WTC11 (cell line): ENCODE data around the gene TIFAB. TPM values are rescaled to one million over a fixed set of nuclear protein-coding genes. Genes with fewer than 3 reads are reported as not detected.

Source experiments
- ATAC-seq: fragments of 200-7000 bp; cut with Tn5 transposase; 2 replicates; pipeline ENCODE4 v1.10.0; 2021; ENCODE audit warnings: mild to moderate bottlenecking, moderate library complexity
- CTCF ChIA-PET: fragments of 300-600 bp; sonication (Branson Sonifier 250); formaldehyde crosslinking; loops from one replicate; lab custom pipeline; 2021; ENCODE audit warnings: antibody characterized with exemption; lab: Charles Lee
- POLR2A ChIA-PET: fragments of 350-600 bp; sonication (Branson Sonifier 250); formaldehyde crosslinking; loops from one replicate; lab custom pipeline; 2021; ENCODE audit warnings: antibody characterized with exemption; lab: Charles Lee
- DNase-seq: peaks from one replicate; pipeline ENCODE4 v3.0.0; 2021; ENCODE audit warnings: low spot score
- H3K27ac Mint-ChIP-seq: 2 replicates; pipeline ENCODE4 v1.8.0; 2021; ENCODE audit warnings: mixed read lengths
- H3K27me3 Mint-ChIP-seq: 2 replicates; pipeline ENCODE4 v1.8.0; 2021; ENCODE audit warnings: low read depth, mild to moderate bottlenecking, moderate library complexity, mixed read lengths
- H3K36me3 Mint-ChIP-seq: 2 replicates; pipeline ENCODE4 v1.8.0; 2021; ENCODE audit warnings: mixed read lengths
- H3K4me1 Mint-ChIP-seq: 2 replicates; pipeline ENCODE4 v1.8.0; 2022; ENCODE audit warnings: mixed read lengths
- H3K4me3 Mint-ChIP-seq: 2 replicates; pipeline ENCODE4 v1.8.0; 2021; ENCODE audit warnings: mild to moderate bottlenecking, moderate library complexity, mixed read lengths
- H3K9me3 Mint-ChIP-seq: 2 replicates; pipeline ENCODE4 v1.8.0; 2021; ENCODE audit warnings: mixed read lengths
- CREB1 ChIP-seq: sonication (generic); formaldehyde crosslinking; IDR thresholded peaks from 2 replicates; pipeline ENCODE4 v1.8.0; 2023; ENCODE audit warnings: mild to moderate bottlenecking, missing genetic modification reagents
- CREM ChIP-seq: sonication (generic); formaldehyde crosslinking; IDR thresholded peaks from 2 replicates; pipeline ENCODE4 v1.8.1; 2022; ENCODE audit warnings: mild to moderate bottlenecking, missing genetic modification reagents, moderate library complexity
- FOXP1 ChIP-seq: sonication (generic); formaldehyde crosslinking; IDR thresholded peaks from 2 replicates; pipeline ENCODE4 v1.8.0; 2022; ENCODE audit warnings: missing genetic modification reagents, mild to moderate bottlenecking, moderate library complexity, borderline replicate concordance
- GABPB1 ChIP-seq: sonication (generic); formaldehyde crosslinking; IDR thresholded peaks from 2 replicates; pipeline ENCODE4 v1.8.1; 2023; ENCODE audit warnings: mild to moderate bottlenecking, missing genetic modification reagents
- GRHL2 ChIP-seq: fragments of 250-450 bp; sonication (Bioruptor Pico); IDR thresholded peaks from 2 replicates; pipeline ENCODE4 v1.8.0; 2022; ENCODE audit warnings: mild to moderate bottlenecking, moderate library complexity; ENCODE audit not compliant: insufficient replicate concordance, severe bottlenecking
- HMGA2 ChIP-seq: fragments of 250-450 bp; sonication (Bioruptor Pico); IDR thresholded peaks from 2 replicates; pipeline ENCODE4 v1.4.0; 2021; ENCODE audit warnings: mild to moderate bottlenecking, moderate library complexity
- NFE2L1 ChIP-seq: sonication (generic); formaldehyde crosslinking; IDR thresholded peaks from 2 replicates; pipeline ENCODE4 v1.8.1; 2023; ENCODE audit warnings: missing genetic modification reagents
- NR1H2 ChIP-seq: sonication (generic); formaldehyde crosslinking; IDR thresholded peaks from 2 replicates; pipeline ENCODE4 v1.9.0; 2021; ENCODE audit warnings: mild to moderate bottlenecking, moderate library complexity, missing genetic modification reagents
- NR3C1 ChIP-seq: sonication (generic); formaldehyde crosslinking; conservative IDR thresholded peaks from 2 replicates; pipeline ENCODE4 v1.8.1; 2023; ENCODE audit warnings: low read depth, mild to moderate bottlenecking, missing genetic modification reagents
- RORB ChIP-seq: fragments of 250-450 bp; sonication (Bioruptor Pico); IDR thresholded peaks from 2 replicates; pipeline ENCODE4 v1.9.0; 2021; ENCODE audit warnings: mild to moderate bottlenecking
- SOX15 ChIP-seq: fragments of 250-450 bp; sonication (Bioruptor Pico); IDR thresholded peaks from 2 replicates; pipeline ENCODE4 v1.9.0; 2021; ENCODE audit warnings: mild to moderate bottlenecking
- TEAD1 ChIP-seq: sonication (generic); formaldehyde crosslinking; IDR thresholded peaks from 2 replicates; pipeline ENCODE4 v1.8.0; 2022; ENCODE audit warnings: mild to moderate bottlenecking, missing genetic modification reagents
- TEAD4 ChIP-seq: sonication (generic); formaldehyde crosslinking; IDR thresholded peaks from 2 replicates; pipeline ENCODE4 v1.8.0; 2022; ENCODE audit warnings: mild to moderate bottlenecking, missing genetic modification reagents
- ZNF138 ChIP-seq: sonication (generic); formaldehyde crosslinking; conservative IDR thresholded peaks from 2 replicates; pipeline ENCODE4 v1.8.1; 2022; ENCODE audit warnings: mild to moderate bottlenecking, moderate library complexity, missing genetic modification reagents
- ZNF232 ChIP-seq: sonication (generic); formaldehyde crosslinking; IDR thresholded peaks from 2 replicates; pipeline ENCODE4 v1.8.0; 2022; ENCODE audit warnings: mild to moderate bottlenecking, missing genetic modification reagents
- ZNF416 ChIP-seq: fragments of 250-450 bp; sonication (Bioruptor Pico); IDR thresholded peaks from 2 replicates; pipeline ENCODE4 v1.9.0; 2021; ENCODE audit warnings: mild to moderate bottlenecking, inconsistent platforms
- total RNA-seq: library from RNA; stranded (reverse); gene quantifications from 3 replicates; pipeline ENCODE4 v1.2.3, GENCODE V29; 2021
- TF ChIP-seq, protein P1 (sequence below): sonication (generic); formaldehyde crosslinking; IDR thresholded peaks from 2 replicates; pipeline ENCODE4 v1.8.1; 2022; ENCODE audit warnings: missing genetic modification reagents, borderline replicate concordance
- TF ChIP-seq, protein P2 (sequence below): sonication (generic); formaldehyde crosslinking; IDR thresholded peaks from 2 replicates; pipeline ENCODE4 v1.8.0; 2022; ENCODE audit warnings: mild to moderate bottlenecking, missing genetic modification reagents
- TF ChIP-seq, protein P3 (sequence below): fragments of 250-450 bp; sonication (Bioruptor Pico); conservative IDR thresholded peaks from 2 replicates; pipeline ENCODE4 v1.9.0; 2021; ENCODE audit warnings: mild to moderate bottlenecking

Gene TIFAB
- total RNA-seq, 1 experiment from 2014 or later: not detected

DNA sequence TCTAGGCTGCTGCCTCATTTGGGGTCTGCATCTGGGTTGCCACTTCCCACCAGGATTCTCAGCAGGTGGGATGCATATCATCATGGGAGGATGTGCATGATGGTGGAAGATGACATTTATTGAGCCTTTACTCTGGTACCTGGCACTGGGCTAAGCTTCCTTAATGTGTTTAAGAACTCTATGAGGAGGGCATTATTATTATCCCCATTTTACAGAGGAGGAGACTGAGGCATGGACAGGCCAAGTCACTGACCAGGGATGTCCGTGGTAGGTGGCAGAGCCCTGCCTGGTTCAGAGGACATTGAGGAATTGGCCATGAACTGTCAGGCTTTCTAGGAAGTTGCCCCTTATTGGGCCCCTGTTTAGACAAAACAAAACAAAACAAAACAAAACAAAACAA, 31.1 kb upstream of the TIFAB start (continued):
- TF ChIP-seq, protein P1, sequence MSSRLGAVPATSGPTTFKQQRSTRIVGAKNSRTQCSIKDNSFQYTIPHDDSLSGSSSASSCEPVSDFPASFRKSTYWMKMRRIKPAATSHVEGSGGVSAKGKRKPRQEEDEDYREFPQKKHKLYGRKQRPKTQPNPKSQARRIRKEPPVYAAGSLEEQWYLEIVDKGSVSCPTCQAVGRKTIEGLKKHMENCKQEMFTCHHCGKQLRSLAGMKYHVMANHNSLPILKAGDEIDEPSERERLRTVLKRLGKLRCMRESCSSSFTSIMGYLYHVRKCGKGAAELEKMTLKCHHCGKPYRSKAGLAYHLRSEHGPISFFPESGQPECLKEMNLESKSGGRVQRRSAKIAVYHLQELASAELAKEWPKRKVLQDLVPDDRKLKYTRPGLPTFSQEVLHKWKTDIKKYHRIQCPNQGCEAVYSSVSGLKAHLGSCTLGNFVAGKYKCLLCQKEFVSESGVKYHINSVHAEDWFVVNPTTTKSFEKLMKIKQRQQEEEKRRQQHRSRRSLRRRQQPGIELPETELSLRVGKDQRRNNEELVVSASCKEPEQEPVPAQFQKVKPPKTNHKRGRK (CRISPR knock-in tag): no peak

DNA sequence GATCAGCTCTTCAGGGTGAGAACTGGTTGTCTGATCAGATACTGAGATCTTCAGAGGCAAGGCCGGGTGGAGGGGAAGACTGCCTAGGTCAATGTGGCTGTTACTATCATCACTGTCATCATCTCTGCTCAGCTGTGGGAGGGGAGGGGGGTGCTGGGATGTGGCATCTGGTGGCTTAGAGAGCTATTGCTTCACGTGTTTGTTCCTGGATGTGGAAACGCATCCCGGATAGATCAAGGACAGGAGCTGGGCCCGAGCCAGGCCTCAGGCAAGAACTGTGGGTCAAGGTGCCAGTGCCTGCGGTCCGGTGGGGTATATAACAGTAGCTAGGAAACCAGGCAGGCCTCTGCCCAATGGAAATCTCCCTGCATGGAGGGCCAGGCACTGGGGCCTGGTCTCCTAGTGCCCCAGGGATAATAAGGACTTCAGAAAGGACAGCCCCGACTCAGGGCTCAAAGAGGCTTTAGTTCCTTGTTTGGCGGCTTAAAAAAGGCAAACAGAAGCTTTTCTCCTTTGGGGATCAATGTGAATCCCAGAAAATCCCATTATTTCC, 30.3 kb upstream of the TIFAB start:
- no peak for TF ChIP-seq NFE2L1 (CRISPR knock-in tag)
- TF ChIP-seq GABPB1: peak; percentile 90
- no peaks in the 10 kb centered on the region for H3K36me3 Mint-ChIP-seq
- CTCF ChIA-PET: interaction anchor here (1.0 to 1.8 kb wide), 2 partner anchors 16 to 72 kb away, joined by 4 to 16 read pairs; no protein-coding TSS in a partner anchor
- peaks cover 28% of the 10 kb centered on the region for H3K27me3 Mint-ChIP-seq
- H3K4me1 Mint-ChIP-seq: peaks cover 38% of the 10 kb centered on the region
- H3K9me3 Mint-ChIP-seq: no peaks in the 10 kb centered on the region
- POLR2A ChIA-PET: no interaction called here
- no peak overlapping the region for H3K4me3 Mint-ChIP-seq
- no peak for ATAC-seq
- H3K27ac Mint-ChIP-seq: no peak overlapping the region
- DNase-seq: no peak

DNA sequence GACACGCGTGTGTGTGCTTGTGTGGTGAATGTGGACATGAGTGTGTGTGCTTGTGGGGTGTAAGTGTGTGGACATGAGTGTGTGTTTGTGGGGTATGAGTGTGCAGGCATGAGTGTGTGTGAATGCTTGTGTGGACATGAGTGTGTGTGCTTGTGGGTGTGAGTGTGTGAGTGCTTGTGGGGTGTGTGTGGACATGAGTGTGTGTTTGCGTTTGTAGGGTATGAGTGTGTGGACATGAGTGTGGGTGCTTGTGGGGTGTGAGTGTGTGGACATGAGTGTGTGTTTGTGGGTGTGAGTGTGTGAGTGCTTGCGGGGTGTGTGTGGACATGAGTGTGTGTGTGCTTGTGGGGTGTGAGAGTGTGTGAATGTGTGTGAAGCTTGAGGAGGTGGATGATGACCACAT, 29.8 kb upstream of the TIFAB start:
- no peak for TF ChIP-seq TEAD4 (CRISPR knock-in tag)
- no peak for TF ChIP-seq HMGA2 (CRISPR knock-in tag)
- no peak for TF ChIP-seq NR3C1
- no peak for TF ChIP-seq GRHL2 (CRISPR knock-in tag)
- TF ChIP-seq FOXP1 (CRISPR knock-in tag): no peak
- no peak for TF ChIP-seq RORB (CRISPR knock-in tag)
- no peak for TF ChIP-seq GABPB1
- TF ChIP-seq ZNF416 (CRISPR knock-in tag): no peak
- no peak for TF ChIP-seq CREM (CRISPR knock-in tag)
- no peak for TF ChIP-seq TEAD1 (CRISPR knock-in tag)
- TF ChIP-seq SOX15 (CRISPR knock-in tag): no peak
- no peak for TF ChIP-seq ZNF232 (CRISPR knock-in tag)
- TF ChIP-seq, protein P2, sequence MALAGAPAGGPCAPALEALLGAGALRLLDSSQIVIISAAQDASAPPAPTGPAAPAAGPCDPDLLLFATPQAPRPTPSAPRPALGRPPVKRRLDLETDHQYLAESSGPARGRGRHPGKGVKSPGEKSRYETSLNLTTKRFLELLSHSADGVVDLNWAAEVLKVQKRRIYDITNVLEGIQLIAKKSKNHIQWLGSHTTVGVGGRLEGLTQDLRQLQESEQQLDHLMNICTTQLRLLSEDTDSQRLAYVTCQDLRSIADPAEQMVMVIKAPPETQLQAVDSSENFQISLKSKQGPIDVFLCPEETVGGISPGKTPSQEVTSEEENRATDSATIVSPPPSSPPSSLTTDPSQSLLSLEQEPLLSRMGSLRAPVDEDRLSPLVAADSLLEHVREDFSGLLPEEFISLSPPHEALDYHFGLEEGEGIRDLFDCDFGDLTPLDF (CRISPR knock-in tag): no peak
- TF ChIP-seq NR1H2 (CRISPR knock-in tag): no peak
- no peak for TF ChIP-seq ZNF138
- TF ChIP-seq CREB1 (CRISPR knock-in tag): no peak
- TF ChIP-seq, protein P3, sequence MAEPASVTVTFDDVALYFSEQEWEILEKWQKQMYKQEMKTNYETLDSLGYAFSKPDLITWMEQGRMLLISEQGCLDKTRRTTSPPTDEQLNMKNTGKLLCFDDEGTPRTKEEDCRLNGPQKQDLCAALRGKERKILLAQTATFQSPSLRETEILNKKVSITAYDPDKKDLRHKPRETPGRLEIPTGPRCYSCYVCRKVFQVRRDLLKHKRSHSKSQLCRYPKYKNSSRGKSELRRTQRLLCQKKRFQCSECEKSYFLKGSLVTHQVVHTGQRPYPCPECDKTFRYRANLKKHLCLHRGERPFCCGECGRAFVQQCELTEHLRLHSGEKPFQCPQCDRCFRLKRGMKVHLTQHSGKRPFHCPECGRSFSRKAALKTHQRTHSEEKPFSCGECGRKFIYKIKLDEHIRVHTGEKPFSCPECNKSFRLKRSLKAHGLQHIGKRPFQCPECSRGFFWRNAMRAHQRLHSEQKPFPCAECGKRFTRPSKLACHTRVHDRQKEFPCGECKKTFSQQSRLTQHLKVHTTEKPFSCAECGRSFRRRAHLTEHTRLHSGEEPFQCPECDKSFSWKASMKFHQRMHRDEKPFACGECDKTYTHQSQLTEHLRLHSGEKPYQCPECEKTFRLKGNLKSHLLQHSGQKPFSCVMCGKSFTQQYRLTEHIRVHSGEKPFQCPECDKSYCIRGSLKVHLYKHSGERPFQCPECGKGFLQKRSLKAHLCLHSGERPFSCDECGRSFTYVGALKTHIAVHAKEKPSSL (CRISPR knock-in tag): no peak
- CTCF ChIA-PET: interaction anchor here (1.0 to 1.8 kb wide), 2 partner anchors 16 to 73 kb away, joined by 4 to 16 read pairs; no protein-coding TSS in a partner anchor
- DNase-seq (no peak), ATAC-seq (no peak)
- H3K4me3 Mint-ChIP-seq: no peak overlapping the region
- H3K27me3 Mint-ChIP-seq: peaks cover 30% of the 10 kb centered on the region
- POLR2A ChIA-PET: no interaction called here
- peaks cover 41% of the 10 kb centered on the region for H3K4me1 Mint-ChIP-seq
- H3K36me3 Mint-ChIP-seq: no peaks in the 10 kb centered on the region
- H3K27ac Mint-ChIP-seq: no peak overlapping the region
- no peaks in the 10 kb centered on the region for H3K9me3 Mint-ChIP-seq
